H9 (cell line): Measurements from ENCODE around the gene PLIN4. TPM values are rescaled to one million over a fixed set of nuclear protein-coding genes. Genes with fewer than 3 reads are reported as not detected.
A peak's percentile ranks its signal among the peaks of the same experiment; 100 is the strongest.

ENCODE experiments used
- DNase-seq: peaks from one replicate; pipeline ENCODE4 v3.0.0-alpha.2; 2017
- H2AFZ ChIP-seq: one replicate; pipeline ENCODE4 v1.6.1; 2013; ENCODE audit warnings: mild to moderate bottlenecking, low read length, control low read depth, moderate library complexity
- H2AK5ac ChIP-seq: 2 replicates; pipeline ENCODE4 v1.6.1; 2013; ENCODE audit warnings: low read length, control low read depth, mixed read lengths; ENCODE audit not compliant: insufficient read length
- H2BK120ac ChIP-seq: one replicate; pipeline ENCODE4 v1.6.1; 2013; ENCODE audit warnings: low read depth, mild to moderate bottlenecking, low read length, control low read depth, inconsistent platforms; ENCODE audit not compliant: poor library complexity, severe bottlenecking
- H2BK12ac ChIP-seq: 2 replicates; pipeline ENCODE4 v1.6.1; 2013; ENCODE audit warnings: low read length, control low read depth, mixed read lengths, low read depth; ENCODE audit not compliant: insufficient read length
- H2BK15ac ChIP-seq: 2 replicates; pipeline ENCODE4 v1.6.1; 2013; ENCODE audit warnings: low read depth, low read length, control low read depth
- H2BK20ac ChIP-seq: one replicate; pipeline ENCODE4 v1.6.1; 2013; ENCODE audit warnings: low read depth, mild to moderate bottlenecking, low read length, control low read depth, inconsistent platforms; ENCODE audit not compliant: poor library complexity, severe bottlenecking
- H2BK5ac ChIP-seq: 2 replicates; pipeline ENCODE4 v1.6.1; 2013; ENCODE audit warnings: low read length, control low read depth, mixed read lengths; ENCODE audit not compliant: insufficient read length
- H3K14ac ChIP-seq: 2 replicates; pipeline ENCODE4 v1.6.1; 2013; ENCODE audit warnings: low read length, control low read depth; ENCODE audit not compliant: insufficient read depth
- H3K18ac ChIP-seq: 2 replicates; pipeline ENCODE4 v1.6.1; 2013; ENCODE audit warnings: low read depth, mild to moderate bottlenecking, mixed read lengths, low read length, control low read depth; ENCODE audit not compliant: insufficient read length
- H3K23ac ChIP-seq: 2 replicates; pipeline ENCODE4 v1.6.1; 2013; ENCODE audit warnings: low read length, control low read depth, mixed read lengths, low read depth; ENCODE audit not compliant: insufficient read length
- H3K23me2 ChIP-seq: 2 replicates; pipeline ENCODE4 v1.6.1; 2013; ENCODE audit warnings: low read depth, mild to moderate bottlenecking, mixed read lengths, low read length, control low read depth; ENCODE audit not compliant: insufficient read length, poor library complexity, severe bottlenecking
- H3K27ac ChIP-seq: 2 replicates; pipeline ENCODE4 v1.5.1; 2013; ENCODE audit warnings: low read length, control low read depth, mixed read lengths, low read depth; ENCODE audit not compliant: insufficient read length
- H3K27me3 ChIP-seq: 2 replicates; pipeline ENCODE4 v1.6.1; 2013; ENCODE audit warnings: low read length, control low read depth, inconsistent platforms; ENCODE audit not compliant: insufficient read depth
- H3K4ac ChIP-seq: 2 replicates; pipeline ENCODE4 v1.6.1; 2013; ENCODE audit warnings: low read depth, mild to moderate bottlenecking, control low read depth, inconsistent platforms, low read length, moderate library complexity
- H3K4me1 ChIP-seq: 2 replicates; pipeline ENCODE4 v1.6.1; 2013; ENCODE audit warnings: low read length, control low read depth, inconsistent platforms; ENCODE audit not compliant: insufficient read depth
- H3K4me2 ChIP-seq: 2 replicates; pipeline ENCODE4 v1.6.1; 2013; ENCODE audit warnings: low read length, control low read depth, mixed read lengths; ENCODE audit not compliant: insufficient read length, insufficient read depth
- H3K56ac ChIP-seq: 2 replicates; pipeline ENCODE4 v1.6.1; 2013; ENCODE audit warnings: low read depth, mild to moderate bottlenecking, mixed read lengths, low read length, control low read depth; ENCODE audit not compliant: insufficient read length
- H3K79me1 ChIP-seq: 2 replicates; pipeline ENCODE4 v1.6.1; 2013; ENCODE audit warnings: low read depth, mild to moderate bottlenecking, moderate library complexity, low read length, control low read depth, inconsistent platforms; ENCODE audit not compliant: insufficient read depth, poor library complexity, severe bottlenecking
- H3K79me2 ChIP-seq: 2 replicates; pipeline ENCODE4 v1.6.1; 2013; ENCODE audit warnings: low read length, control low read depth, inconsistent platforms; ENCODE audit not compliant: insufficient read depth
- H3K9ac ChIP-seq: 2 replicates; pipeline ENCODE4 v1.6.1; 2013; ENCODE audit warnings: low read length, control low read depth, mixed read lengths; ENCODE audit not compliant: insufficient read length; ENCODE audit errors: extremely low read depth
- H3K9me3 ChIP-seq: one replicate; pipeline ENCODE4 v1.6.1; 2013; ENCODE audit warnings: low read depth, low read length, inconsistent platforms; ENCODE audit not compliant: control insufficient read depth
- H3T11ph ChIP-seq: one replicate; pipeline ENCODE4 v1.6.1; 2013; ENCODE audit warnings: mild to moderate bottlenecking, low read length, control low read depth, inconsistent platforms
- H4K20me1 ChIP-seq: one replicate; pipeline ENCODE4 v1.6.1; 2013; ENCODE audit not compliant: control insufficient read depth, insufficient read length, insufficient read depth
- H4K5ac ChIP-seq: 2 replicates; pipeline ENCODE4 v1.6.1; 2013; ENCODE audit warnings: low read depth, mild to moderate bottlenecking, mixed read lengths, low read length, control low read depth; ENCODE audit not compliant: insufficient read length
- H4K8ac ChIP-seq: replicated peaks from 2 replicates; pipeline ENCODE4 v1.6.1; 2013; ENCODE audit warnings: low read length, control low read depth, mixed read lengths, low read depth; ENCODE audit not compliant: insufficient read length
- H4K91ac ChIP-seq: 2 replicates; pipeline ENCODE4 v1.6.1; 2013; ENCODE audit warnings: low read depth, mild to moderate bottlenecking, moderate library complexity, mixed read lengths, low read length, control low read depth; ENCODE audit not compliant: insufficient read length
- H3K27ac Mint-ChIP-seq, 3 experiments: 2 replicates in 2 of 3; 3 replicates in 1 of 3; pipeline ENCODE4 v1.8.0; 2020 to 2021; ENCODE audit warnings: mixed read lengths in 3 of 3, mild to moderate bottlenecking in 1 of 3, moderate library complexity in 1 of 3
- H3K27me3 Mint-ChIP-seq: 2 replicates; pipeline ENCODE4 v1.8.0; 2021; ENCODE audit warnings: low read depth, mild to moderate bottlenecking, moderate library complexity, mixed read lengths
- H3K36me3 Mint-ChIP-seq, 3 experiments: 2 replicates in 2 of 3; 3 replicates in 1 of 3; pipeline ENCODE4 v1.8.0; 2020 to 2021; ENCODE audit warnings: low read depth in 3 of 3, mixed read lengths in 3 of 3; ENCODE audit not compliant: insufficient read depth in 1 of 3
- H3K4me1 Mint-ChIP-seq, 2 experiments: 2 replicates each; pipeline ENCODE4 v1.8.0; 2020; ENCODE audit warnings: mixed read lengths in 2 of 2
- H3K4me3 Mint-ChIP-seq, 2 experiments: 2 replicates in 1 of 2; 3 replicates in 1 of 2; pipeline ENCODE4 v1.8.0; 2020 to 2021; ENCODE audit warnings: mild to moderate bottlenecking in 2 of 2, mixed read lengths in 2 of 2, moderate library complexity in 1 of 2
- H3K9me3 Mint-ChIP-seq, 2 experiments: 2 replicates in 1 of 2; 3 replicates in 1 of 2; pipeline ENCODE4 v1.8.0; 2020; ENCODE audit warnings: mild to moderate bottlenecking in 2 of 2, mixed read lengths in 2 of 2, moderate library complexity in 1 of 2
- CTCF ChIP-seq: fragments of 200-600 bp; sonication (generic); conservative IDR thresholded peaks from 3 replicates; pipeline ENCODE4 v1.8.0; 2021; ENCODE audit warnings: antibody characterized with exemption, mild to moderate bottlenecking
- WGBS: extraction: QIAGEN DNeasy Blood & Tissue Kit; methylation state at CpG from one replicate; pipeline ENCODE4 v1.1.7; 2013; ENCODE audit warnings: missing lambda C conversion rate, low lambda C conversion rate, mixed read lengths; ENCODE audit not compliant: insufficient read length; ENCODE audit errors: extremely low coverage; 5-methylcytosine and 5-hydroxymethylcytosine counted together
- total RNA-seq: library from RNA; stranded (reverse); gene quantifications from 2 replicates; pipeline ENCODE4 v1.2.1, GENCODE V29; 2021

Gene PLIN4
- total RNA-seq, 1 experiment from 2014 or later, result 1.1 TPM

GRCh38 chr19:4521888-4522242 is 3.6 kb upstream of the PLIN4 start:
- Histone ChIP-seq H4K20me1 (no peaks in the 10 kb centered on the region), H3T11ph (no peak overlapping the region), H3K79me1 (no peaks in the 10 kb centered on the region), H3K4me2 (no peak overlapping the region), H3K23ac (no peak overlapping the region), H2BK12ac (no peak overlapping the region), H2AK5ac (no peak overlapping the region), H3K27me3 (no peaks in the 10 kb centered on the region), H2AFZ (no peak overlapping the region), H2BK20ac (no peak overlapping the region), H3K23me2 (no peaks in the 10 kb centered on the region), H3K4ac (no peak overlapping the region), H4K5ac (no peak overlapping the region), H2BK5ac (no peak overlapping the region), H3K4me1 (no peaks in the 10 kb centered on the region), H3K9me3 (no peaks in the 10 kb centered on the region), H3K79me2 (no peaks in the 10 kb centered on the region), H3K9ac (no peak overlapping the region), H3K18ac (no peak overlapping the region), H3K14ac (no peak overlapping the region), H3K56ac (no peak overlapping the region), H2BK15ac (no peak overlapping the region), H2BK120ac (no peak overlapping the region), H4K91ac (no peak overlapping the region), H3K27ac (no peak overlapping the region), H4K8ac (no peak overlapping the region)
- DNase-seq, result no peak
- Mint-ChIP-seq H3K27ac (peak overlapping the region in 1 of 3 experiments; percentile 20; a peak in 1 of 7 replicates), H3K36me3 (no peaks in the 10 kb centered on the region), H3K4me1 (peaks cover 3 to 7% of the 10 kb centered on the region in 2 experiments; a peak in 3 of 4 replicates), H3K4me3 (no peak overlapping the region), H3K27me3 (peaks cover 35% of the 10 kb centered on the region), H3K9me3 (peaks cover 0 to 2% of the 10 kb centered on the region in 2 experiments; a peak in 1 of 5 replicates)
- no peak for TF ChIP-seq CTCF
- WGBS, result no CpG with 5 or more reads among the region's 5 CpGs
